GM19395 (cell line): ENCODE data around the gene ALDH4A1.
"Not testable (repeated sequence)": the region's sequence is repeated elsewhere in the genome, so short reads cannot be mapped to it uniquely, and the experiment has no call there.

Experiments used
- ATAC-seq: cut with Tn5 transposase; IDR thresholded peaks from one replicate; pipeline ENCODE4 v1.9.1; 2021; ENCODE audit warnings: mild to moderate bottlenecking, moderate library complexity; ENCODE audit not compliant: unreplicated experiment

ALDH4A1 gene

GRCh38 chr1:18901147-18901951, 1.0 kb downstream of the ALDH4A1 start:
- no peak for ATAC-seq

- no peak for ATAC-seq
These were observed 2.0 kb downstream of the ALDH4A1 start for GRCh38 chr1:18900303-18900841.

- ATAC-seq: no peak
These were observed 2.8 kb downstream of the ALDH4A1 start for GRCh38 chr1:18899363-18900049.

GRCh38 chr1:18898567-18898966, 3.8 kb downstream of the ALDH4A1 start:
- no peak for ATAC-seq

- ATAC-seq: no peak
These were observed 7.0 kb downstream of the ALDH4A1 start for GRCh38 chr1:18895317-18895716.

GRCh38 chr1:18893120-18893519, 9.2 kb downstream of the ALDH4A1 start:
- no peak for ATAC-seq

GRCh38 chr1:18891858-18892257, 10.5 kb downstream of the ALDH4A1 start:
- ATAC-seq: not testable (repeated sequence)

- no peak for ATAC-seq
These were observed 11.0 kb downstream of the ALDH4A1 start for GRCh38 chr1:18891426-18891780.

GRCh38 chr1:18890706-18891425, 11.5 kb downstream of the ALDH4A1 start:
- no peak for ATAC-seq

GRCh38 chr1:18886003-18886335, 16.4 kb downstream of the ALDH4A1 start:
- no peak for ATAC-seq

GRCh38 chr1:18885311-18886002, 16.9 kb downstream of the ALDH4A1 start:
- no peak for ATAC-seq

GRCh38 chr1:18884727-18885126, 17.6 kb downstream of the ALDH4A1 start:
- ATAC-seq: no peak

GRCh38 chr1:18884419-18884717, 18.0 kb downstream of the ALDH4A1 start:
- ATAC-seq: no peak

GRCh38 chr1:18883636-18884418, 18.5 kb downstream of the ALDH4A1 start:
- ATAC-seq: no peak

- no peak for ATAC-seq
These were observed 19.3 kb downstream of the ALDH4A1 start for GRCh38 chr1:18883079-18883478.

- ATAC-seq: no peak
These were observed 19.9 kb downstream of the ALDH4A1 start for GRCh38 chr1:18882486-18882885.

- ATAC-seq: no peak
These were observed 20.5 kb downstream of the ALDH4A1 start for GRCh38 chr1:18881642-18882431.

- no peak for ATAC-seq
These were observed 21.2 kb downstream of the ALDH4A1 start for GRCh38 chr1:18881164-18881563.

GRCh38 chr1:18880585-18880984, 21.8 kb downstream of the ALDH4A1 start:
- no peak for ATAC-seq
